Measurements from ENCODE around the gene DIP2C.

Gene DIP2C

DNA sequence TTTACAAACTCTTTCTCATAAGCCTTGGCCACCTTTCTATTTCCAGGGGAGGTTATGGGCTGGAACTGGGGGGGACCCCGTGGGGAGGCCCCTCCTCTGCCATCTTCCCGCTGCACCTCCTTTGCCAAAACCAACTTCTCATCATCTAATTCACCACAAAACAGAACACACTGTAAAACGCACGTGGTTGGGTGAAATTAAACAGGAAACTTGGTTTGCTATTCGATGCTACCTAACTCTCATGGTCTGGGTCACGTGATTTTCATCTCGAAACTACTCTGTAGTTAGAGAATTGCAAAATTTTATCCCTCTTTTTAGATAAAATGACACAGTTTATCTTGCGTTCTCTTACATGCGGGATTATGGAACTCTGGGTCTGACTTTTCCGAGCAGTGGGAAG is 312.2 kb downstream of the DIP2C start:
- H3K4me3 ChIP-seq (ENCODE audit: low read depth in 1 of 2, low read length in 2 of 2) = no peak overlapping the region

GRCh38 chr10:375815-376505 is 313.5 kb downstream of the DIP2C start:
- Histone ChIP-seq H3K79me2 (ENCODE audit: insufficient read depth, low read length) (no peaks in the 10 kb centered on the region), H3K27me3 (ENCODE audit: insufficient read depth, low read length, poor library complexity) (no peaks in the 10 kb centered on the region), H3K27ac (ENCODE audit: low read length) (no peak overlapping the region), H3K4me3 (ENCODE audit: low read depth in 1 of 2, low read length in 2 of 2) (no peak overlapping the region), H3K36me3 (ENCODE audit: insufficient read depth, low read length) (no peaks in the 10 kb centered on the region), H3K4me2 (ENCODE audit: insufficient read depth, low read length) (no peak overlapping the region), H2AFZ (ENCODE audit: low read depth, low read length) (no peak overlapping the region), H3K9me3 (ENCODE audit: insufficient read depth, low read length, severe bottlenecking) (no peaks in the 10 kb centered on the region), H3K4me1 (ENCODE audit: insufficient read depth, low read length) (peaks cover 27% of the 10 kb centered on the region), H4K20me1 (ENCODE audit: insufficient read depth, low read length) (0 out of 2 replicates have a peak, but pooled peaks cover 2% of the 10 kb centered on the region), H3K9ac (ENCODE audit: low read depth, low read length) (no peak overlapping the region)
- ATAC-seq (ENCODE audit: insufficient read depth, low read depth) = no peak
- no peak for TF ChIP-seq EZH2 (IDR thresholded peaks at IDR 0.05; ENCODE audit: borderline replicate concordance, low read depth, low read length, severe bottlenecking)
- TF ChIP-seq CTCF (IDR thresholded peaks at IDR 0.05; ENCODE audit: borderline replicate concordance, extremely low read depth, low read length, poor library complexity, severe bottlenecking) = no peak
- no peak for DNase-seq

More for the DNA sequence above, 312.2 kb downstream of the DIP2C start:
- Histone ChIP-seq H3K9ac (ENCODE audit: low read depth, low read length) (no peak overlapping the region), H3K36me3 (ENCODE audit: insufficient read depth, low read length) (no peaks in the 10 kb centered on the region), H2AFZ (ENCODE audit: low read depth, low read length) (no peak overlapping the region), H3K27me3 (ENCODE audit: insufficient read depth, low read length, poor library complexity) (peaks cover 6% of the 10 kb centered on the region), H3K4me1 (ENCODE audit: insufficient read depth, low read length) (peaks cover 27% of the 10 kb centered on the region), H3K27ac (ENCODE audit: low read length) (no peak overlapping the region), H3K79me2 (ENCODE audit: insufficient read depth, low read length) (no peaks in the 10 kb centered on the region), H3K4me2 (ENCODE audit: insufficient read depth, low read length) (no peak overlapping the region), H3K9me3 (ENCODE audit: insufficient read depth, low read length, severe bottlenecking) (no peaks in the 10 kb centered on the region), H4K20me1 (ENCODE audit: insufficient read depth, low read length) (0 out of 2 replicates have a peak, but pooled peaks cover 2% of the 10 kb centered on the region)
- ATAC-seq (ENCODE audit: insufficient read depth, low read depth) = no peak
- no peak for TF ChIP-seq EZH2 (IDR thresholded peaks at IDR 0.05; ENCODE audit: borderline replicate concordance, low read depth, low read length, severe bottlenecking)
- TF ChIP-seq CTCF (IDR thresholded peaks at IDR 0.05; ENCODE audit: borderline replicate concordance, extremely low read depth, low read length, poor library complexity, severe bottlenecking) = no peak
- no peak for DNase-seq

GRCh38 chr10:374354-374753 is 315.1 kb downstream of the DIP2C start:
- H3K36me3 ChIP-seq (ENCODE audit: insufficient read depth, low read length) = no peaks in the 10 kb centered on the region
- H3K79me2 ChIP-seq (ENCODE audit: insufficient read depth, low read length) = no peaks in the 10 kb centered on the region
- no peaks in the 10 kb centered on the region for H3K9me3 ChIP-seq (ENCODE audit: insufficient read depth, low read length, severe bottlenecking)
- H3K9ac ChIP-seq (ENCODE audit: low read depth, low read length) = no peak overlapping the region
- TF ChIP-seq CTCF (IDR thresholded peaks at IDR 0.05; ENCODE audit: borderline replicate concordance, extremely low read depth, low read length, poor library complexity, severe bottlenecking) (no peak), EZH2 (IDR thresholded peaks at IDR 0.05; ENCODE audit: borderline replicate concordance, low read depth, low read length, severe bottlenecking) (no peak)
- no peak overlapping the region for H3K4me3 ChIP-seq (ENCODE audit: low read depth in 1 of 2, low read length in 2 of 2)
- DNase-seq = no peak
- no peak overlapping the region for H3K27ac ChIP-seq (ENCODE audit: low read length)
- ATAC-seq (ENCODE audit: insufficient read depth, low read depth) = no peak
- 0 out of 2 replicates have a peak, but pooled peaks cover 1% of the 10 kb centered on the region for H4K20me1 ChIP-seq (ENCODE audit: insufficient read depth, low read length)
- H3K27me3 ChIP-seq (ENCODE audit: insufficient read depth, low read length, poor library complexity) = no peaks in the 10 kb centered on the region
- no peak overlapping the region for H3K4me2 ChIP-seq (ENCODE audit: insufficient read depth, low read length)
- H3K4me1 ChIP-seq (ENCODE audit: insufficient read depth, low read length) = peaks cover 27% of the 10 kb centered on the region
- no peak overlapping the region for H2AFZ ChIP-seq (ENCODE audit: low read depth, low read length)

All from DND-41 (cell line).